Measurements from ENCODE around the gene GALNT14.

The GALNT14 gene

DNA sequence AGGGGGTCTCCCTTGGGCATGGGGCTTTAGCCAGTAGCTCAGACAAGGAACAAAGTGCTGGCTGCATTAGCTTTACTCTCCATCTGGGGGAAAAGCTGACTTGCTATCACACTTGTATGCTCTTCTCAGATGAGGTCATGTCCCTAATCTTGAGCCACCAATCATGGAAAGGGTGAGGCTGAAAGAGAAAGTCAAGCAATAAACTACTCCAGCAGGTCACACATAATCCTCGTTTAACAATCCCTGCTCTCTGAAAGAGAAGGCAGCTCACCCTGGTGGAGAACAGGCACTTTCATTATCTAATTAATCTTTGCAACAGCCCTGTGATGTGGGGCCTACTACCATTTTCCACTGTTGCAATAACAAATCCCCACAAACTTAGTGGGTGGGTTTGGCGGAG lies 201.3 kb downstream of the GALNT14 start:
- no peaks in the 10 kb centered on the region for H3K9me3 ChIP-seq (ENCODE audit: control insufficient read depth in 2 of 2, low read length in 2 of 2)
- H3K27me3 ChIP-seq (ENCODE audit: control insufficient read depth in 2 of 2, insufficient read depth in 2 of 2, low read length in 2 of 2) = no peaks in the 10 kb centered on the region
- H3K4me1 ChIP-seq (ENCODE audit: control insufficient read depth in 2 of 2, insufficient read depth in 2 of 2, low read length in 2 of 2) = no peaks in the 10 kb centered on the region
- no peak overlapping the region for H3K9ac ChIP-seq (ENCODE audit: low read depth in 1 of 2, low read length in 2 of 2)
- no peaks in the 10 kb centered on the region for H3K36me3 ChIP-seq (ENCODE audit: control insufficient read depth in 2 of 2, insufficient read depth in 2 of 2, low read length in 2 of 2)
- no peak overlapping the region for H3K4me3 ChIP-seq (ENCODE audit: low read length in 2 of 2)
- no peak overlapping the region for H3K27ac ChIP-seq (ENCODE audit: low read depth in 2 of 2, low read length in 2 of 2)

DNA sequence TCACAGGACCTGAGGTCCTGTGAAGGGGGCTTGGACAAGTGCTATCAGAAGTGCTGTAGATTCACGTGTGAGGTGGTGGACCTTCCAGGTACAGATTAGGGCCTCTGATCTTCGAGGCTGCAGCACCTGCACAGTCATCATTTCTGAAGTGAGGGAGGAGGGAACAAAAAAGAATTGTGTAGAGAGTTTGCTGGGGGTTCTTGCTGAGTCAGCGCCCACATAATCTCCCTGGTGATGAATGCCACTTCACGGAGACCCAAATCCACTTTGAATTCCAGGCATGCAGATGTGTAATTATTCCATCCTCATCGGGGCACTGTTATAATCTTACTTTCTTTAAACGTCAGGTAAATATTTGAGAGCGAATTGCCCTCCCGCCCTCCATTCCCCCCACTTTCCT lies 202.4 kb downstream of the GALNT14 start:
- Histone ChIP-seq H3K27ac (ENCODE audit: low read depth in 2 of 2, low read length in 2 of 2) (no peak overlapping the region), H3K9ac (ENCODE audit: low read depth in 1 of 2, low read length in 2 of 2) (no peak overlapping the region), H3K4me3 (ENCODE audit: low read length in 2 of 2) (no peak overlapping the region), H3K4me1 (ENCODE audit: control insufficient read depth in 2 of 2, insufficient read depth in 2 of 2, low read length in 2 of 2) (no peaks in the 10 kb centered on the region), H3K27me3 (ENCODE audit: control insufficient read depth in 2 of 2, insufficient read depth in 2 of 2, low read length in 2 of 2) (no peaks in the 10 kb centered on the region), H3K36me3 (ENCODE audit: control insufficient read depth in 2 of 2, insufficient read depth in 2 of 2, low read length in 2 of 2) (no peaks in the 10 kb centered on the region), H3K9me3 (ENCODE audit: control insufficient read depth in 2 of 2, low read length in 2 of 2) (no peaks in the 10 kb centered on the region)

DNA sequence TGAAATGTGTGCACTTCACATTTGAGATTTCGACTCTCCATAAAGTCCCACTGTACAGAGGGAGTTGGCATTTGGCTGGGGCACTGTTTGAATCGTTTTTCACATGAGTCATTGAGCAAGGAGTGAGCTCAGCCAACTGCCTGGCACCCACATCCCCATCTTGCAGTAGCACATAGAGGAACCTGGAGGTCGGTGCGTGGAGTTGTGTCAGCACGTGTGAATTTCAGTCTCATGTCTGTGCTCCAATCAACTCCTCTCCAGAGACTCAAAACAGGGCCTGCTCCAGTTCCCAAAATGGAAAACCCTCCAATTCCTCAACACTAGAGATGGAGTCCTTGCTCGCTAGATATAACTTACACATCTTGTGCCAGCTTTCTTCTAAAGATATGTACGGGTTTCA lies 204.2 kb downstream of the GALNT14 start:
- H3K27me3 ChIP-seq (ENCODE audit: control insufficient read depth in 2 of 2, insufficient read depth in 2 of 2, low read length in 2 of 2) = no peaks in the 10 kb centered on the region
- H3K4me3 ChIP-seq (ENCODE audit: low read length in 2 of 2) = no peak overlapping the region
- no peaks in the 10 kb centered on the region for H3K9me3 ChIP-seq (ENCODE audit: control insufficient read depth in 2 of 2, low read length in 2 of 2)
- H3K27ac ChIP-seq (ENCODE audit: low read depth in 2 of 2, low read length in 2 of 2) = no peak overlapping the region
- no peaks in the 10 kb centered on the region for H3K4me1 ChIP-seq (ENCODE audit: control insufficient read depth in 2 of 2, insufficient read depth in 2 of 2, low read length in 2 of 2)
- H3K9ac ChIP-seq (ENCODE audit: low read depth in 1 of 2, low read length in 2 of 2) = no peak overlapping the region
- H3K36me3 ChIP-seq (ENCODE audit: control insufficient read depth in 2 of 2, insufficient read depth in 2 of 2, low read length in 2 of 2) = no peaks in the 10 kb centered on the region

DNA sequence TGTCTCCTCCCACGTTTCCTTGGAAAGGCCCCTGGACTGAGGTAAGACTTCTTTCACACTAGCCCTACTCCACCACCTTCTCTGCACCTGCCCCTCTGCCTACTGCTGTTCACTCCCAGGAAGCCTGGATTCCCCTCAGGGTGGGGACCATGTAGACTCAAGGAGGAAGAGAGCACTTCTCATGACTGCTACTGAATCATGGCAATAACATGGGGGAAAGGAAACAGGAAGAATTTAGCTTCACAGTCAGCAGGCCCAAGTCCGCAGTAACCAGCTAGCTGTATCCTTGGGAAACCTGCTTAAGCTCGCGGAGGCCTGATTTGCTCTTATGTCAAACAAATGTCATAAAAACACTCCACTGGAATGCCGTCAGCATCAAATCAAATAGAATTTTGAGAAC lies 204.7 kb downstream of the GALNT14 start:
- no peak overlapping the region for H3K9ac ChIP-seq (ENCODE audit: low read depth in 1 of 2, low read length in 2 of 2)
- no peaks in the 10 kb centered on the region for H3K36me3 ChIP-seq (ENCODE audit: control insufficient read depth in 2 of 2, insufficient read depth in 2 of 2, low read length in 2 of 2)
- no peaks in the 10 kb centered on the region for H3K4me1 ChIP-seq (ENCODE audit: control insufficient read depth in 2 of 2, insufficient read depth in 2 of 2, low read length in 2 of 2)
- H3K9me3 ChIP-seq (ENCODE audit: control insufficient read depth in 2 of 2, low read length in 2 of 2) = no peaks in the 10 kb centered on the region
- no peak overlapping the region for H3K27ac ChIP-seq (ENCODE audit: low read depth in 2 of 2, low read length in 2 of 2)
- no peaks in the 10 kb centered on the region for H3K27me3 ChIP-seq (ENCODE audit: control insufficient read depth in 2 of 2, insufficient read depth in 2 of 2, low read length in 2 of 2)
- no peak overlapping the region for H3K4me3 ChIP-seq (ENCODE audit: low read length in 2 of 2)

DNA sequence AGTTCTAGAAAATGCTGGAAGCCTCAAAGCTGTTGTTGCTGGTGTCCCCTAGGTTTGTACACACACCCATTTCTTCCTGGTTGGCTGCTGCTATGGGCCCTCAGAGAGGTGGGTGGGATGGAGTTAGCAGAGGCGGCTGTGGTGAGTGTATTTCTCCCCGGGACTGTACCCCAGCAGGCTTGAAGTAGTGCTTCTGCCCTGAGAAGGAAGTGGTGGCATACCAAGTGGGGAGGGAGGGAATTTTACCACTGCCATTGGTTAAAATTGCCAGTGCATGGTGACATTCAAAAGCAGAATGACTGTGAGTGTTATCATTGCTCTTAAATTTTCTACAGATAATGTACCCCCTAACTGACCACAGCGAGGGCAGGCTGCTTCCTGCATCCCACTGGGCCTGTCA lies 205.4 kb downstream of the GALNT14 start:
- no peak overlapping the region for H3K9ac ChIP-seq (ENCODE audit: low read depth in 1 of 2, low read length in 2 of 2)
- H3K36me3 ChIP-seq (ENCODE audit: control insufficient read depth in 2 of 2, insufficient read depth in 2 of 2, low read length in 2 of 2) = no peaks in the 10 kb centered on the region
- H3K4me1 ChIP-seq (ENCODE audit: control insufficient read depth in 2 of 2, insufficient read depth in 2 of 2, low read length in 2 of 2) = no peaks in the 10 kb centered on the region
- H3K27ac ChIP-seq (ENCODE audit: low read depth in 2 of 2, low read length in 2 of 2) = no peak overlapping the region
- no peaks in the 10 kb centered on the region for H3K27me3 ChIP-seq (ENCODE audit: control insufficient read depth in 2 of 2, insufficient read depth in 2 of 2, low read length in 2 of 2)
- no peak overlapping the region for H3K4me3 ChIP-seq (ENCODE audit: low read length in 2 of 2)
- H3K9me3 ChIP-seq (ENCODE audit: control insufficient read depth in 2 of 2, low read length in 2 of 2) = no peaks in the 10 kb centered on the region

DNA sequence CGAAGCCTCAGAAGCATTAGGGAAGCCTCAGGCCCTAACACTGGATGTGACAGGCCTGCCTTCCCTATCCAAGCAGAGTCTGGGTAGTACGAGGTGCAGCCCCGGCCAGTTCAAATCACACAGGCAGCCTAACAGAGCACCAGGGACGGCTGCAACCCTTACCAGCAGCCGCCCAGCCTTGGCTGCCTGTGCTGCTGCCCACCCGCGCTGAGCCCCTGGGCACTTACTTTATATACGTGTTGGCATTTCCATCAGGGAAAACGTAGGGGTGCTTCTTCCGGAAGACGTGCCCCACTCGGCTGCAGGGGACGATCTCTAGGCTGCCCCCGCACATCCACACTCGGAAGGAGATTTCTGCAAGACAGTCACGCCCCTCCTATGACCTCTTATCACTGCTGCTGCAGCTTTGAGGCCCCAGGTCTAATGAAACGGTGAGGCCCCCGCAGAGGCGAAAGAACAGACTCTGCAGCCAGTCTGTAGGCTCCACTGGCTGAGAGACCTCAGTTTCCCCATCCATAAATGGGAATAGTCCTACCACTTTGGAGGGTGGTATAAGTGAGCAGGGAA lies 206.3 kb downstream of the GALNT14 start:
- no peaks in the 10 kb centered on the region for H3K36me3 ChIP-seq (ENCODE audit: control insufficient read depth in 2 of 2, insufficient read depth in 2 of 2, low read length in 2 of 2)
- H3K4me1 ChIP-seq (ENCODE audit: control insufficient read depth in 2 of 2, insufficient read depth in 2 of 2, low read length in 2 of 2) = no peaks in the 10 kb centered on the region
- H3K27me3 ChIP-seq (ENCODE audit: control insufficient read depth in 2 of 2, insufficient read depth in 2 of 2, low read length in 2 of 2) = no peaks in the 10 kb centered on the region
- H3K4me3 ChIP-seq (ENCODE audit: low read length in 2 of 2) = no peak overlapping the region
- H3K27ac ChIP-seq (ENCODE audit: low read depth in 2 of 2, low read length in 2 of 2) = no peak overlapping the region
- no peaks in the 10 kb centered on the region for H3K9me3 ChIP-seq (ENCODE audit: control insufficient read depth in 2 of 2, low read length in 2 of 2)
- H3K9ac ChIP-seq (ENCODE audit: low read depth in 1 of 2, low read length in 2 of 2) = no peak overlapping the region

DNA sequence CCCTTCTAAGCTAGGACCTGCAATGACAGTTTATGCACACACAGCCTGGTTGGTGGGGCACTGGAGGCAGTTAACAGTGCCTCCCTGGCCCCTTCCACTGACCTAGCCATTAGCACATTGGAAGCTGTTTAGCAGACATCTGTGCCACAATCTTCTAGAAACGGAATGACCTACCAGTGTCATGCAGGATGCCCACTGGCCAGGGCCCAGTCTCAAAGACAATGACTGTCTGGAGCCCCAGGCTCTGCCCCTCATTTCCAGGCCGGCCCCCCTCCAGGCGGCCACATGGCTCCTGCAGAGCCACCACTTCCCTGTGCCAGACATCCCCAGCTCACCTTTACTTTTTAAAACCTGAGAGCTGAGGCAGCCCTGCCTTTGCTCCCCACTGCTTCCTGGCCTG lies 207.5 kb downstream of the GALNT14 start:
- Histone ChIP-seq H3K36me3 (ENCODE audit: control insufficient read depth in 2 of 2, insufficient read depth in 2 of 2, low read length in 2 of 2) (no peaks in the 10 kb centered on the region), H3K27ac (ENCODE audit: low read depth in 2 of 2, low read length in 2 of 2) (no peak overlapping the region), H3K27me3 (ENCODE audit: control insufficient read depth in 2 of 2, insufficient read depth in 2 of 2, low read length in 2 of 2) (no peaks in the 10 kb centered on the region)

DNA sequence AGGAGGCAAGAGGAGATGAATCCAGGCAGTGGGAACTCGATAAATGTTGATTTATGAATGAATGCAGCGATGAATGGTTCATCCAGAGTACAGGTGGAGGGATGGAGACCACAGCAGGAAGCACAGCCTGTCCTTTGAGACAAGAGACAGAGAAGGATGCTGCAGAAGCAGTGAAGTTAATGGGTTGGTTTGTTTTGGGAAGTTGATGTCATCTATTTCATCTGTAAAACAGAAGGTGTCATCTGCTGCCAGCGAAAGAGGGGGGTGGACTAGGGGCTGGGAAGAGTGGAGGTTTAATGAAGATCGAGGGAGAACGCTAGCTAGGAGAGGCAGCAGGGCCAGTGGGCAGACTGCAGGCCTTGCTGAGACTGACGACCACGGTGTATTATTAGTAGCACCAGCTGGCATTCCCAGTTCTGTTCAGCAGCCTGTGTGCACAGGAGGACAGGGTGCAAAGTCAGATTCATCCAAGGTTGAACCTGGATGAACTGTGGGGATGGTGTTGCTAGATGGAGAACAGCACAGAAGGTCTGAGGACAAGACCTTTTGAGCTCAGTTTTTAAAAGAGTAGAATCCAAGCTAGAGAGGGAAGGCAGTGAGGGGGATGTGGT lies 210.7 kb downstream of the GALNT14 start:
- no peak overlapping the region for H3K27ac ChIP-seq (ENCODE audit: low read depth in 2 of 2, low read length in 2 of 2)
- no peak overlapping the region for H3K9ac ChIP-seq (ENCODE audit: low read depth in 1 of 2, low read length in 2 of 2)
- no peaks in the 10 kb centered on the region for H3K9me3 ChIP-seq (ENCODE audit: control insufficient read depth in 2 of 2, low read length in 2 of 2)
- H3K27me3 ChIP-seq (ENCODE audit: control insufficient read depth in 2 of 2, insufficient read depth in 2 of 2, low read length in 2 of 2) = no peaks in the 10 kb centered on the region
- no peaks in the 10 kb centered on the region for H3K36me3 ChIP-seq (ENCODE audit: control insufficient read depth in 2 of 2, insufficient read depth in 2 of 2, low read length in 2 of 2)
- no peaks in the 10 kb centered on the region for H3K4me1 ChIP-seq (ENCODE audit: control insufficient read depth in 2 of 2, insufficient read depth in 2 of 2, low read length in 2 of 2)
- H3K4me3 ChIP-seq (ENCODE audit: low read length in 2 of 2) = no peak overlapping the region

More for the DNA sequence above, 207.5 kb downstream of the GALNT14 start:
- Histone ChIP-seq H3K4me3 (ENCODE audit: low read length in 2 of 2) (no peak overlapping the region), H3K4me1 (ENCODE audit: control insufficient read depth in 2 of 2, insufficient read depth in 2 of 2, low read length in 2 of 2) (no peaks in the 10 kb centered on the region), H3K9ac (ENCODE audit: low read depth in 1 of 2, low read length in 2 of 2) (no peak overlapping the region), H3K9me3 (ENCODE audit: control insufficient read depth in 2 of 2, low read length in 2 of 2) (no peaks in the 10 kb centered on the region)

DNA sequence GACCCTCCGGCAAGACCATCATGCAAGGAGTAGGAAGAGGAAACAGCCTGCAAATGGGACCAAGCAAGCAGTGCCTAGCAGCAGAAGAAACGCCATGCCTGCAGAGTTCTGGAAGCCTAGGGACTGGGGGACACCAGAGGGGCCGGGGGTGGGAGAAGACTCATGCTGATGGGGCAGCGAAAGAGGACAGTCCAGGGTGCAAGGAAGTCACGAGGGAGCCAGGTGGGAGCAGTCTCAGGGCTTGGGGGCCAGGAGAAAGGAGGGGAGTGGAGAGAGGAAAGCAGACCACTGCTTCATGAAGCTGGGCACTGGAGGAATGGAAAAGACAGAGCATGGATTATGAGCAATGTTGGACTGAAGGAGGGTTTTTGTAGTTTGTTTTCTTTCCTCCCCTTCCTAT lies 211.6 kb downstream of the GALNT14 start:
- H3K27me3 ChIP-seq (ENCODE audit: control insufficient read depth in 2 of 2, insufficient read depth in 2 of 2, low read length in 2 of 2) = no peaks in the 10 kb centered on the region
- H3K9me3 ChIP-seq (ENCODE audit: control insufficient read depth in 2 of 2, low read length in 2 of 2) = no peaks in the 10 kb centered on the region
- H3K27ac ChIP-seq (ENCODE audit: low read depth in 2 of 2, low read length in 2 of 2) = no peak overlapping the region
- H3K9ac ChIP-seq (ENCODE audit: low read depth in 1 of 2, low read length in 2 of 2) = no peak overlapping the region
- no peaks in the 10 kb centered on the region for H3K36me3 ChIP-seq (ENCODE audit: control insufficient read depth in 2 of 2, insufficient read depth in 2 of 2, low read length in 2 of 2)
- H3K4me3 ChIP-seq (ENCODE audit: low read length in 2 of 2) = no peak overlapping the region
- no peaks in the 10 kb centered on the region for H3K4me1 ChIP-seq (ENCODE audit: control insufficient read depth in 2 of 2, insufficient read depth in 2 of 2, low read length in 2 of 2)

DNA sequence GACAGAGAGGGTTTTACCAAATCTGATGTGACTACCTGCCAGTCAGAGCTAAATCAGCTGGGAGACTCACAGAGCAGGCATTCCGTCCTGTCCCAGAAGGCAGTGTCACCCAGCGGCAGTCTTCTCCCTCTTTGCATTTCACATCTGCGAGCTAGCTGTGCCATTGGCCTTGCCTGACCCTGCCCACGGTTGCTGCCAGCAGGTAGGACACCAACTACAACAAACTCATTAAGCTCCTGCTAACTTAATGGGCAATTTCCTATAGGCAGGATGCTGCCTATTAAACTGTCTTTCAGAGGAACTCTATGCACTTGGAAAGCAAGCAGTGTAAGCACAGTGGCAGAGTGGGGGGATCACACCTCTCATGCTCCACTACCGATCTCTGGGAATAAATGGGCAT lies 214.6 kb downstream of the GALNT14 start:
- Histone ChIP-seq H3K9me3 (ENCODE audit: control insufficient read depth in 2 of 2, low read length in 2 of 2) (no peaks in the 10 kb centered on the region), H3K4me3 (ENCODE audit: low read length in 2 of 2) (no peak overlapping the region), H3K4me1 (ENCODE audit: control insufficient read depth in 2 of 2, insufficient read depth in 2 of 2, low read length in 2 of 2) (no peaks in the 10 kb centered on the region), H3K27ac (ENCODE audit: low read depth in 2 of 2, low read length in 2 of 2) (no peak overlapping the region), H3K36me3 (ENCODE audit: control insufficient read depth in 2 of 2, insufficient read depth in 2 of 2, low read length in 2 of 2) (no peaks in the 10 kb centered on the region), H3K27me3 (ENCODE audit: control insufficient read depth in 2 of 2, insufficient read depth in 2 of 2, low read length in 2 of 2) (no peaks in the 10 kb centered on the region), H3K9ac (ENCODE audit: low read depth in 1 of 2, low read length in 2 of 2) (no peak overlapping the region)

DNA sequence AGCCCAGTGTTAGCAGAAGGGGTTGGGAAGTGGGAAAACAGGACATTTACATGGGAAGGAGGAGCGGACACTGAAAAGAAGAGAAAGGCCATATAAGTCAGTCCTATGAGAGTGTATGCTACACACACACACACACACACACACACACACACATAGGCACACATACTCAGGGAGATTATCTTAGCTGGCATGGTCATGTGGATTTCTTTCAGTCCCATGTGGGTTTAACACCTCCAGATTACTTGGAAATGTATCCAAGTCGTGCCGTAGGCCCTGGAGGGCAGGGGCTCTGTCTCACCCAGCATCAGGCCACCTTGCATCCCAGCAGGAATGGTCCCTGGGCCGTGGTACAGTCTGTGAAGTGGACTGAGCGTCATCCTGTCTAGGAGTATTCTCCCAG lies 217.7 kb downstream of the GALNT14 start:
- H3K9ac ChIP-seq (ENCODE audit: low read depth in 1 of 2, low read length in 2 of 2) = no peak overlapping the region
- no peak overlapping the region for H3K27ac ChIP-seq (ENCODE audit: low read depth in 2 of 2, low read length in 2 of 2)
- no peaks in the 10 kb centered on the region for H3K27me3 ChIP-seq (ENCODE audit: control insufficient read depth in 2 of 2, insufficient read depth in 2 of 2, low read length in 2 of 2)
- H3K36me3 ChIP-seq (ENCODE audit: control insufficient read depth in 2 of 2, insufficient read depth in 2 of 2, low read length in 2 of 2) = no peaks in the 10 kb centered on the region
- H3K4me3 ChIP-seq (ENCODE audit: low read length in 2 of 2) = no peak overlapping the region
- no peaks in the 10 kb centered on the region for H3K9me3 ChIP-seq (ENCODE audit: control insufficient read depth in 2 of 2, low read length in 2 of 2)
- H3K4me1 ChIP-seq (ENCODE audit: control insufficient read depth in 2 of 2, insufficient read depth in 2 of 2, low read length in 2 of 2) = no peaks in the 10 kb centered on the region

All from mucosa of rectum (tissue), 2 donors.